Glutamatergic neuron (in vitro differentiated cells): Measurements from ENCODE around the gene KLLN. TPM values are rescaled to one million over a fixed set of nuclear protein-coding genes. Genes with fewer than 3 reads are reported as not detected.

Source experiments
- DNase-seq: peaks from one replicate; pipeline ENCODE4 v3.0.0; 2022
- H3K27ac Mint-ChIP-seq: one replicate; pipeline ENCODE4 v1.8.0; 2020; ENCODE audit warnings: mild to moderate bottlenecking, mixed read lengths, inconsistent platforms; ENCODE audit not compliant: unreplicated experiment
- H3K27me3 Mint-ChIP-seq: one replicate; pipeline ENCODE4 v1.8.0; 2020; ENCODE audit warnings: mild to moderate bottlenecking, moderate library complexity, mixed read lengths, inconsistent platforms; ENCODE audit not compliant: unreplicated experiment
- H3K36me3 Mint-ChIP-seq: one replicate; pipeline ENCODE4 v1.8.0; 2020; ENCODE audit warnings: mild to moderate bottlenecking, mixed read lengths, inconsistent platforms; ENCODE audit not compliant: unreplicated experiment
- H3K4me1 Mint-ChIP-seq: one replicate; pipeline ENCODE4 v1.8.0; 2020; ENCODE audit warnings: mild to moderate bottlenecking, low read depth, mixed read lengths, inconsistent platforms; ENCODE audit not compliant: unreplicated experiment
- H3K4me3 Mint-ChIP-seq: one replicate; pipeline ENCODE4 v1.8.0; 2020; ENCODE audit warnings: mild to moderate bottlenecking, mixed read lengths, inconsistent platforms; ENCODE audit not compliant: unreplicated experiment
- H3K9me3 Mint-ChIP-seq: one replicate; pipeline ENCODE4 v1.8.0; 2020; ENCODE audit warnings: mild to moderate bottlenecking, moderate library complexity, mixed read lengths, inconsistent platforms; ENCODE audit not compliant: unreplicated experiment
- total RNA-seq: library from RNA; stranded (reverse); fragmentation: NEBNext Ultra II Directional; extraction: Animal tissue kit (Norgen Biotek cat#: 25700); gene quantifications from one replicate; pipeline ENCODE4 v1.2.1, GENCODE V29; 2021; ENCODE audit not compliant: unreplicated experiment
- TF ChIP-seq, protein P1 (sequence below): fragments of 200-600 bp; sonication (generic); IDR thresholded peaks from one replicate; pipeline ENCODE4 v1.5.0; 2021; ENCODE audit not compliant: partially characterized antibody, unreplicated experiment

KLLN gene
- total RNA-seq, 1 donor from 2014 or later: 0.27 TPM

DNA sequence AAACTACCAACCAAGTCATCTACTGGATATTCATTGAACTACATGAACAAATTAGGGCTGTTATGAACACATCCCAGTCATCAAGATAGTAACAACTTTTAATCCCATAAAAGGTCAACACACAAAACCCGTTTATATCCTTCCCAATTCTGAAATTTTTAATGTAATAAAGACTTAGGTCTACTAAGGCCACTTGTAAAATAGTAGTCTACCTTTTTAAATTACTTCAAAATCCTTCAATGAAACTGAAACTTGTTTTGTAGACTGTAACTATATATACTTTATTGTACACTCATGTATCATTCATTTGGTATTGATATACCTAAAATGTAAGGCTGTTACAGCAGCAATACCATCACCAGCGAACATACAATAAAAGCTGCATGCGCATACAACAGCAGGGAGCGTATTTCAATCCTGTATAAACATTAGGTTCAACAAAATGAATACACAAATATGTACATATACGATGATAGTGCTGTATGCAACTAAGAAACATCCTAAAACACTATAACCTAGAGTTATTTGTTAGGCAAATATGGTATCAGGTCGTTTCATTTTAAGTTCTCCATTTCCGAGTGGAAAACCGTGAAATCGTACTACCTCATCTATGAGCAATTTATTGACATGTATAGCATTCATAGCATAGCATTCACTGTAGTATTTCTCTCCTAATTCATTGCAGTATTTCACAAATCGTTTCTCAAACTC lies 46.3 kb downstream of the KLLN start:
- Mint-ChIP-seq H3K9me3 (peaks cover 4% of the 10 kb centered on the region), H3K36me3 (no peaks in the 10 kb centered on the region)
- no peak for DNase-seq

DNA sequence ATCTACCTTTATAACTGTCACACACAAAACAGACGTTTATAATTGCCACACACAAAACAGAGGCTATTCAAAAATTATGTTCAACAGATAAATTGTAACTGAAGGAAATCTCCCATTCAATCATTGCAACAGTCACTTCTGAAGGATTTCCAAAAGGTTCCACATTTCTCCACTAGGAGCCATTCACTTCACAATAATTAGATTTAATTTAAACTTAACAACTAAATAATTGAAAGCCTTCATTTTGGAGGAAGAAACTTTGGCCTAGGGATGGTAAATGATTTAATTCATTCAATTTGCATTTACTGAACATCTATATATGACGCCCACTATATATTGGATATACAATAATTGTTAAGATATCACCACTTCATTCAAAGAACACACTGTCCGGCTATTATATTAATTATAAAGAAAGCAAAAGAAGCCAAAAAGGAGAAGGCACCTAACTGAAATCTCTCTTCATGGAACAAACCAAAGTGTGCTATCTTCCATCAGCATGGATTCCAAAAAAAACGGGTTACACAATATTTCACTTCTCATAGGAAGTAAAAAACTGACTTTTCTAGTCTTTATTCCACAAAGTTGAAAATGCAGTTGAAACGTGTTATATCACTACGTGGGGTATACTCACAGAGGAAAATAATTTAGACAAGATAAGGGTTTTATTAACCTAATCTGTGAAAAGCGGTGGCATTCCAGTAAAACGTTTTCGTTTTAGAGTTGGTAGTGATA lies 47.0 kb downstream of the KLLN start:
- Mint-ChIP-seq H3K4me1 (peaks cover 10% of the 10 kb centered on the region), H3K4me3 (peak overlapping the region; percentile 95), H3K36me3 (no peaks in the 10 kb centered on the region), H3K27me3 (no peaks in the 10 kb centered on the region), H3K9me3 (peaks cover 4% of the 10 kb centered on the region), H3K27ac (no peak overlapping the region)
- DNase-seq: no peak
- TF ChIP-seq, protein P1, sequence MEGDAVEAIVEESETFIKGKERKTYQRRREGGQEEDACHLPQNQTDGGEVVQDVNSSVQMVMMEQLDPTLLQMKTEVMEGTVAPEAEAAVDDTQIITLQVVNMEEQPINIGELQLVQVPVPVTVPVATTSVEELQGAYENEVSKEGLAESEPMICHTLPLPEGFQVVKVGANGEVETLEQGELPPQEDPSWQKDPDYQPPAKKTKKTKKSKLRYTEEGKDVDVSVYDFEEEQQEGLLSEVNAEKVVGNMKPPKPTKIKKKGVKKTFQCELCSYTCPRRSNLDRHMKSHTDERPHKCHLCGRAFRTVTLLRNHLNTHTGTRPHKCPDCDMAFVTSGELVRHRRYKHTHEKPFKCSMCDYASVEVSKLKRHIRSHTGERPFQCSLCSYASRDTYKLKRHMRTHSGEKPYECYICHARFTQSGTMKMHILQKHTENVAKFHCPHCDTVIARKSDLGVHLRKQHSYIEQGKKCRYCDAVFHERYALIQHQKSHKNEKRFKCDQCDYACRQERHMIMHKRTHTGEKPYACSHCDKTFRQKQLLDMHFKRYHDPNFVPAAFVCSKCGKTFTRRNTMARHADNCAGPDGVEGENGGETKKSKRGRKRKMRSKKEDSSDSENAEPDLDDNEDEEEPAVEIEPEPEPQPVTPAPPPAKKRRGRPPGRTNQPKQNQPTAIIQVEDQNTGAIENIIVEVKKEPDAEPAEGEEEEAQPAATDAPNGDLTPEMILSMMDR: peak; percentile 46

More for the DNA sequence above, 46.3 kb downstream of the KLLN start:
- no peaks in the 10 kb centered on the region for H3K27me3 Mint-ChIP-seq
- H3K4me1 Mint-ChIP-seq: peaks cover 10% of the 10 kb centered on the region
- TF ChIP-seq, protein P1: no peak
- peak overlapping the region; percentile 98 for H3K27ac Mint-ChIP-seq
- H3K4me3 Mint-ChIP-seq: peak overlapping the region; percentile 95

Other genes with a start within 250 kb of the KLLN start
- 4.7 TPM for gene PAPSS2, start 203.7 kb downstream of the KLLN start, total RNA-seq
- 79.0 TPM for gene ATAD1, start 45.3 kb downstream of the KLLN start, total RNA-seq
- 61.2 TPM for gene PTEN, start 92 bp upstream of the KLLN start, total RNA-seq